HepG2 (cell line): ENCODE results near the gene PPP2R5D. TPM values are rescaled to one million over a fixed set of nuclear protein-coding genes. Genes with fewer than 3 reads are reported as not detected.
A peak's percentile ranks its signal among the peaks of the same experiment; 100 is the strongest.

Experiments used
- BORCS8-MEF2B ChIP-seq: sonication (generic); formaldehyde crosslinking; IDR thresholded peaks from 2 replicates; pipeline ENCODE4 v1.8.0; 2022; ENCODE audit warnings: mild to moderate bottlenecking, missing genetic modification reagents
- CTCF ChIP-seq: sonication (generic); formaldehyde crosslinking; IDR thresholded peaks from 2 replicates; pipeline ENCODE4 v1.5.0; 2020; ENCODE audit warnings: mild to moderate bottlenecking, missing genetic modification reagents, moderate library complexity
- FOXO4 ChIP-seq: sonication (generic); formaldehyde crosslinking; conservative IDR thresholded peaks from 2 replicates; pipeline ENCODE4 v1.8.1; 2023; ENCODE audit warnings: missing genetic modification reagents
- HIVEP1 ChIP-seq: sonication (generic); formaldehyde crosslinking; IDR thresholded peaks from 2 replicates; pipeline ENCODE4 v1.4.0; 2020; ENCODE audit warnings: mild to moderate bottlenecking, missing genetic modification reagents
- HOXA7 ChIP-seq: sonication (generic); formaldehyde crosslinking; IDR thresholded peaks from 2 replicates; pipeline ENCODE4 v1.8.1; 2022; ENCODE audit warnings: mild to moderate bottlenecking, missing genetic modification reagents, moderate library complexity
- LRRFIP1 ChIP-seq: sonication (generic); formaldehyde crosslinking; conservative IDR thresholded peaks from 2 replicates; pipeline ENCODE4 v1.4.0; 2020; ENCODE audit warnings: missing genetic modification reagents
- MZF1 ChIP-seq: sonication (generic); formaldehyde crosslinking; IDR thresholded peaks from 2 replicates; pipeline ENCODE4 v1.8.1; 2023; ENCODE audit warnings: mild to moderate bottlenecking, missing genetic modification reagents, borderline replicate concordance
- NONO ChIP-seq, 2 experiments: fragments of 450-650 bp in 1 of 2; sonication (generic) in 1 of 2; formaldehyde crosslinking in 1 of 2; IDR thresholded peaks in 1 of 2; conservative IDR thresholded peaks in 1 of 2; 2 replicates each; pipeline versions ENCODE4 v1.6.1 to v1.8.0; 2017 to 2022; ENCODE audit warnings: mild to moderate bottlenecking in 1 of 2, missing genetic modification reagents in 1 of 2, moderate library complexity in 1 of 2
- NR3C1 ChIP-seq: sonication (generic); formaldehyde crosslinking; IDR thresholded peaks from 2 replicates; pipeline ENCODE4 v1.4.0; 2020; ENCODE audit warnings: missing genetic modification reagents
- NRL ChIP-seq: sonication (generic); formaldehyde crosslinking; IDR thresholded peaks from 2 replicates; pipeline ENCODE4 v1.5.0; 2020; ENCODE audit warnings: missing genetic modification reagents, mild to moderate bottlenecking, moderate library complexity, borderline replicate concordance
- TBX2 ChIP-seq: sonication (generic); formaldehyde crosslinking; IDR thresholded peaks from 2 replicates; pipeline ENCODE4 v1.5.0; 2020; ENCODE audit warnings: missing genetic modification reagents, mild to moderate bottlenecking, borderline replicate concordance
- TOE1 ChIP-seq: sonication (generic); formaldehyde crosslinking; IDR thresholded peaks from 2 replicates; pipeline ENCODE4 v1.4.0; 2020; ENCODE audit warnings: mild to moderate bottlenecking, missing genetic modification reagents
- ZFP1 ChIP-seq: IDR thresholded peaks from 2 replicates; pipeline ENCODE4 v1.6.1; 2016
- ZFP82 ChIP-seq: sonication (generic); formaldehyde crosslinking; IDR thresholded peaks from 2 replicates; pipeline ENCODE4 v1.5.1; 2020; ENCODE audit warnings: mild to moderate bottlenecking, missing genetic modification reagents, borderline replicate concordance
- ZNF317 ChIP-seq: sonication (generic); formaldehyde crosslinking; IDR thresholded peaks from 2 replicates; pipeline ENCODE4 v1.5.0; 2020; ENCODE audit warnings: mild to moderate bottlenecking, missing genetic modification reagents
- ZNF446 ChIP-seq: sonication (generic); formaldehyde crosslinking; IDR thresholded peaks from 2 replicates; pipeline ENCODE4 v1.5.0; 2020; ENCODE audit warnings: mild to moderate bottlenecking, missing genetic modification reagents
- ZNF512 ChIP-seq: sonication (generic); formaldehyde crosslinking; IDR thresholded peaks from 2 replicates; pipeline ENCODE4 v1.4.0; 2020; ENCODE audit warnings: mild to moderate bottlenecking, missing genetic modification reagents
- ZNF513 ChIP-seq: sonication (generic); formaldehyde crosslinking; conservative IDR thresholded peaks from 2 replicates; pipeline ENCODE4 v1.5.0; 2020; ENCODE audit warnings: missing genetic modification reagents
- ZSCAN20 ChIP-seq: sonication (generic); formaldehyde crosslinking; IDR thresholded peaks from 2 replicates; pipeline ENCODE4 v1.4.0; 2020; ENCODE audit warnings: missing genetic modification reagents, mild to moderate bottlenecking, borderline replicate concordance
- polyA plus RNA-seq, 8 experiments: library from polyadenylated mRNA; depleted of rRNA in 3 of 8; stranded (reverse) in 7 of 8; unstranded in 1 of 8; fragments of >200 nt; fragmentation: Illumina TruSeq in 4 of 8; extraction: Trizol in 4 of 8; gene quantifications; 2 replicates each; pipeline versions ENCODE4 v1.2.1 to v1.2.3, GENCODE V29; 2011 to 2016; ENCODE audit warnings: low read depth in 4 of 8, missing spikeins in 1 of 8, mixed read lengths in 1 of 8; ENCODE audit not compliant: insufficient read depth in 1 of 8
- total RNA-seq, 5 experiments: library from RNA; depleted of rRNA; stranded (reverse); fragments of >200 nt; fragmentation: Illumina TruSeq; extraction: Trizol; gene quantifications; 2 replicates each; pipeline ENCODE4 v1.2.3, GENCODE V29; 2016; ENCODE audit warnings: low read depth in 1 of 5

PPP2R5D gene
- total and polyA plus RNA-seq, 2 of the 13 experiments (the other 11 are each of a cell fraction or from before 2014, with no cell fraction given) = 53.7 to 60.4 TPM

GRCh38 chr6:43053545-43054205 is 69.3 kb downstream of the PPP2R5D start, which contains the start of gene CUL7 (continued):
- TF ChIP-seq MZF1 (0 out of 2 replicates have a peak, but pooled peaks have one; percentile 22), ZNF446 (CRISPR knock-in tag) (peak; percentile 87; the same call in 1 of the 2 replicates), FOXO4 (CRISPR knock-in tag) (no peak), ZFP1 (CRISPR knock-in tag) (peak; percentile 51; the same call in 1 of the 2 replicates), TBX2 (CRISPR knock-in tag) (peak; percentile 97), NONO (IDR thresholded peaks at IDR 0.05) (no peak), NONO (CRISPR knock-in tag; conservative IDR thresholded peaks at IDR 0.05) (peak; percentile 60; the same call in 1 of the 2 replicates), BORCS8-MEF2B (CRISPR knock-in tag) (peak; percentile 55), ZFP82 (peak; percentile 97; the same call in 1 of the 2 replicates), TOE1 (CRISPR knock-in tag) (no peak; the same call in 1 of the 2 replicates), HOXA7 (CRISPR knock-in tag) (no peak), LRRFIP1 (CRISPR knock-in tag) (peak; percentile 88; the same call in 1 of the 2 replicates), ZNF317 (CRISPR knock-in tag) (peak; percentile 93), ZNF512 (CRISPR knock-in tag) (no peak), NR3C1 (CRISPR knock-in tag) (peak; percentile 86; the same call in 1 of the 2 replicates), CTCF (no peak), ZSCAN20 (no peak), NRL (peak; percentile 96; the same call in 1 of the 2 replicates), HIVEP1 (peak; percentile 85), ZNF513 (CRISPR knock-in tag) (no peak)
